Ishikawa (cell line): Measurements from ENCODE around the gene HOXA3.

Source experiments
- CEBPB ChIP-seq: IDR thresholded peaks from 2 replicates; pipeline ENCODE4 v1.6.1; 2012
- CREB1 ChIP-seq: IDR thresholded peaks from 2 replicates; pipeline ENCODE4 v1.6.1; 2012; ENCODE audit warnings: low read depth
- EGR1 ChIP-seq: IDR thresholded peaks from 2 replicates; pipeline ENCODE4 v1.6.1; 2012
- EP300 ChIP-seq: IDR thresholded peaks from 2 replicates; pipeline ENCODE4 v1.6.1; 2012; ENCODE audit warnings: borderline replicate concordance
- FOXM1 ChIP-seq: IDR thresholded peaks from 2 replicates; pipeline ENCODE4 v1.6.1; 2012; ENCODE audit warnings: low read depth, borderline replicate concordance
- NFIC ChIP-seq: IDR thresholded peaks from 2 replicates; pipeline ENCODE4 v1.6.1; 2012
- RAD21 ChIP-seq: IDR thresholded peaks from 2 replicates; pipeline ENCODE4 v1.6.1; 2012; ENCODE audit warnings: low read depth
- TAF1 ChIP-seq: IDR thresholded peaks from 2 replicates; pipeline ENCODE4 v1.6.1; 2012; ENCODE audit warnings: low read depth, mild to moderate bottlenecking
- TCF12 ChIP-seq: IDR thresholded peaks from 2 replicates; pipeline ENCODE4 v1.6.1; 2012; ENCODE audit warnings: low read depth
- TEAD4 ChIP-seq: IDR thresholded peaks from 2 replicates; pipeline ENCODE4 v1.6.1; 2012
- YY1 ChIP-seq: IDR thresholded peaks from 2 replicates; pipeline ENCODE4 v1.6.1; 2012; ENCODE audit warnings: low read depth
- ZBTB7A ChIP-seq: IDR thresholded peaks from 2 replicates; pipeline ENCODE4 v1.6.1; 2012; ENCODE audit warnings: low read depth
- TF ChIP-seq, protein P1 (sequence below): IDR thresholded peaks from 2 replicates; pipeline ENCODE4 v1.6.1; 2012
- TF ChIP-seq, protein P2 (sequence below): IDR thresholded peaks from 2 replicates; pipeline ENCODE4 v1.6.1; 2012; ENCODE audit warnings: low read depth, mild to moderate bottlenecking
- TF ChIP-seq, protein P3 (sequence below): IDR thresholded peaks from 2 replicates; pipeline ENCODE4 v1.6.1; 2012

HOXA3 gene

DNA sequence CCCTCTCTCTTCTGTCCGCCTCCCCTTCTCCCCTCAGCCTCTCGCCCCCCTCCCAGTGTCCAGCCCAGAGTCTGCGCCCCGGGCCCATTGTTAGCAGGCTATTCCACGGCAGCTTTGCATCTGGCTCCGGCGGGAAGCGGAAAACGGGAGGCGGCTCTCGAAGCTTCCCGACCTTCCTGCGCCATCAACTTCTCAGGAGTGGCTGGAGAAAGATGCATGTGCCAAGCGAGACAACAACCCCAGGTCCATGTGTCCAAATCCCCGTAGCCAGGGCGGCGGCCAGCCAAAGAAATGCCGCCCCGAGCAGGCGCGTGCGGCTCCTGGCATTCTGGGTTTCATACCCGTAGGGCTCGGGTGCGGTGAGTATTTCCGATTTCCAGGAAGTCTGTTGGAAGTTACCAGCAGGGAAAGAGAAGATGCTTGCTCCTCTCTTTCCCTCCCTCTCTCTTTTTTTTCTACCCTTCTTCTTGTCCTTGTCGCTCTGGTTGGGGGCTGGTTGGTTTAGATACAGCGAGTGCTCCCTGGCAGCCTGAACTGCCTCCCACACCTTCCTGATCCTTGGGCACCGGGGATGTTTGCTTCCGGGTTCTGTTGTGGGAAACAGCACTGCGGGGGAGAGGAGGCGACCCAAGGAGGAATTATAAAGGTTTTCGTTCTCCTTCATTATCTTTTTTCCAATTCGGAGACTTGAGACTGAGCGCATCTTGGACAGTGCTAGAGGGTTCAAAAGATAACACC, 48.7 kb downstream of the HOXA3 start:
- no peak for TF ChIP-seq RAD21
- TF ChIP-seq FOXM1, result no peak
- TF ChIP-seq, protein P1, sequence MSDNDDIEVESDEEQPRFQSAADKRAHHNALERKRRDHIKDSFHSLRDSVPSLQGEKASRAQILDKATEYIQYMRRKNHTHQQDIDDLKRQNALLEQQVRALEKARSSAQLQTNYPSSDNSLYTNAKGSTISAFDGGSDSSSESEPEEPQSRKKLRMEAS, result no peak
- TF ChIP-seq EGR1, result no peak
- no peak for TF ChIP-seq TCF12
- TF ChIP-seq, protein P2, sequence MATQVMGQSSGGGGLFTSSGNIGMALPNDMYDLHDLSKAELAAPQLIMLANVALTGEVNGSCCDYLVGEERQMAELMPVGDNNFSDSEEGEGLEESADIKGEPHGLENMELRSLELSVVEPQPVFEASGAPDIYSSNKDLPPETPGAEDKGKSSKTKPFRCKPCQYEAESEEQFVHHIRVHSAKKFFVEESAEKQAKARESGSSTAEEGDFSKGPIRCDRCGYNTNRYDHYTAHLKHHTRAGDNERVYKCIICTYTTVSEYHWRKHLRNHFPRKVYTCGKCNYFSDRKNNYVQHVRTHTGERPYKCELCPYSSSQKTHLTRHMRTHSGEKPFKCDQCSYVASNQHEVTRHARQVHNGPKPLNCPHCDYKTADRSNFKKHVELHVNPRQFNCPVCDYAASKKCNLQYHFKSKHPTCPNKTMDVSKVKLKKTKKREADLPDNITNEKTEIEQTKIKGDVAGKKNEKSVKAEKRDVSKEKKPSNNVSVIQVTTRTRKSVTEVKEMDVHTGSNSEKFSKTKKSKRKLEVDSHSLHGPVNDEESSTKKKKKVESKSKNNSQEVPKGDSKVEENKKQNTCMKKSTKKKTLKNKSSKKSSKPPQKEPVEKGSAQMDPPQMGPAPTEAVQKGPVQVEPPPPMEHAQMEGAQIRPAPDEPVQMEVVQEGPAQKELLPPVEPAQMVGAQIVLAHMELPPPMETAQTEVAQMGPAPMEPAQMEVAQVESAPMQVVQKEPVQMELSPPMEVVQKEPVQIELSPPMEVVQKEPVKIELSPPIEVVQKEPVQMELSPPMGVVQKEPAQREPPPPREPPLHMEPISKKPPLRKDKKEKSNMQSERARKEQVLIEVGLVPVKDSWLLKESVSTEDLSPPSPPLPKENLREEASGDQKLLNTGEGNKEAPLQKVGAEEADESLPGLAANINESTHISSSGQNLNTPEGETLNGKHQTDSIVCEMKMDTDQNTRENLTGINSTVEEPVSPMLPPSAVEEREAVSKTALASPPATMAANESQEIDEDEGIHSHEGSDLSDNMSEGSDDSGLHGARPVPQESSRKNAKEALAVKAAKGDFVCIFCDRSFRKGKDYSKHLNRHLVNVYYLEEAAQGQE, result no peak
- TF ChIP-seq EP300, result no peak
- TF ChIP-seq NFIC, result no peak
- TF ChIP-seq CEBPB, result no peak
- TF ChIP-seq, protein P3, sequence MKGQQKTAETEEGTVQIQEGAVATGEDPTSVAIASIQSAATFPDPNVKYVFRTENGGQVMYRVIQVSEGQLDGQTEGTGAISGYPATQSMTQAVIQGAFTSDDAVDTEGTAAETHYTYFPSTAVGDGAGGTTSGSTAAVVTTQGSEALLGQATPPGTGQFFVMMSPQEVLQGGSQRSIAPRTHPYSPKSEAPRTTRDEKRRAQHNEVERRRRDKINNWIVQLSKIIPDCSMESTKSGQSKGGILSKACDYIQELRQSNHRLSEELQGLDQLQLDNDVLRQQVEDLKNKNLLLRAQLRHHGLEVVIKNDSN, result no peak
- TF ChIP-seq CREB1, result no peak
- TF ChIP-seq TEAD4, result no peak
- TF ChIP-seq TAF1, result no peak
- TF ChIP-seq ZBTB7A, result no peak
- no peak for TF ChIP-seq YY1

DNA sequence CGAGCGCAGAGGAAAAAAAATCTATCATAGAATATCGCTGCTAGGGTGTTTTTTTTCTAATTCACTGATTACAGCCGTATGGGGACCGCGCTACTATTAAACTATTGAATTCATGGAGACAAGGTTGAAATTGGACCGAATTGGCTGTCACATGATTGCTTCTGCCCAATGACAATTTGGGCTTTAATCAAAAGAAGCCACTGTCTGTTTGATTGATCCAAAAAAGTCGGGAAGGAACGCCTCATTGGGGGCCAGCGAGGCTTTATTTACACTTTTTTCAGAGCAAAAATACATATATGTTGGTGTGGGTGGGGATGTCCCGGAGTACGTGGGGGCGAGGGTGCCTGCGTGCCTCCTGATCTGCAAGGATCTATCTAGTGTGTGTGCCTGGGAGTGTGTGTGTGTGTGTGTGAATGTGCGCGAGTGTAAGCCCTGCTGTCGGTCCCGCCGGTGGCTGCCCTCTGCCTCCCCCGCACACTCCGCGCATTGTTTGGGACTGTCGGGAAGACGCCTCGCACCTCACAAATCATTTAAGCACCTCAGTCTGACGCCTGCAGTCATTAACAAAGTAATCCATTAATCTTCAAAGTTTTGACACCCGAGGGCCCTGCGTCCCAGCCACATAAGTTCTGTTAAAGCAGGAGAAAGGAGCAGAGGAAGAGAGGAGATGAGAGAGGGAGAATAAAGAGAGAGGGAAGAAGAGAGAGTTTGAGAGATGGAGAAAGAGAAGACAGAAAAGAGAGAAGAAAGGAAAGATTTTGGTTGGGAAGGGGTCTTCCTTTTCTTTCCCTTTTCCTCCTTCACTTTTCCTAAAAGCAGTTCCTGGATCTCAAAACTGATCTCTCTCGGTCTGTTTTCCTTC, 49.6 kb downstream of the HOXA3 start, which contains the start of gene HOXA2:
Gene HOXA2 (minus strand): TSS at position 103 of the 862 bp plus-strand sequence. CDS start 183 bp downstream, outside the sequence.
- TF ChIP-seq ZBTB7A (no peak), NFIC (no peak), YY1 (no peak), CEBPB (no peak), EP300 (no peak), TEAD4 (no peak), CREB1 (no peak), TAF1 (no peak), TCF12 (no peak), RAD21 (no peak), FOXM1 (no peak), EGR1 (no peak)
- TF ChIP-seq, protein P1, result no peak
- TF ChIP-seq, protein P2, result no peak
- TF ChIP-seq, protein P3, result no peak

DNA sequence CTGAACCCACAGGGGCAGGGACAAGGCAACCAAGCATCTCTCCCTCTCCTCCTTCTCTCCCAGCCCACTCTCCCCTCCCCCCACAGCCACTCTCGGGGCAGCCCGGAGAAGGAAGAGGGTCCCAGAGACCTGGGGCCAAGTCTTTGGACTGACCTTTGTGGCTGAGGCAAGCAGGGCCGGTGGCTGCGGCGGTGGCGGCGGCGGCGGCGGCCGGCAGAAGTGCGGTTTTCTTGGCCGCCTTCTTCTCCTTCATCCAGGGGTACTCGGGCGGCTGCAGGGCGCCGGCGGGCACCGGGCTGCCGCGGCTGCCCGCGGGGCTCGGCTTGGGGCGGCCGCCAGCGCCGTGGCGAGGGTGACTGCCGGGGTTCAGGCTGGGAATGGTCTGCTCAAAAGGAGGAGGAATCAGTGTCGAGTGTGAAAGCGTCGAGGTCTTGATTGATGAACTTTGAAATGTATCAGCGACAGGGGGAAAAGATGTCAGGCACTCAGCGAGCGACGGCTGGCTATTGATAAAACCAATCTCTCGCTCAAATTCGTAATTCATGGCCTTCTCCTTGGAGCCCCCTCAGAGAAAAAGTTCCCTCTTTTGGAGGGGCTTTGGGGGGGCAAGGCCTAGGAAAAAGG, 50.3 kb downstream of the HOXA3 start:
- TF ChIP-seq, protein P1, result no peak
- TF ChIP-seq TCF12 (no peak), CREB1 (no peak), EGR1 (no peak), FOXM1 (no peak)
- TF ChIP-seq, protein P2, result no peak
- TF ChIP-seq, protein P3, result no peak
